ENCODE data around the gene C16orf86. TPM values are rescaled to one million over a fixed set of nuclear protein-coding genes. Genes with fewer than 3 reads are reported as not detected.

C16orf86 gene
- total and polyA plus RNA-seq, 12 donors, result 0.57 to 17.9 (median 8.0) TPM

- TF ChIP-seq, protein P1, sequence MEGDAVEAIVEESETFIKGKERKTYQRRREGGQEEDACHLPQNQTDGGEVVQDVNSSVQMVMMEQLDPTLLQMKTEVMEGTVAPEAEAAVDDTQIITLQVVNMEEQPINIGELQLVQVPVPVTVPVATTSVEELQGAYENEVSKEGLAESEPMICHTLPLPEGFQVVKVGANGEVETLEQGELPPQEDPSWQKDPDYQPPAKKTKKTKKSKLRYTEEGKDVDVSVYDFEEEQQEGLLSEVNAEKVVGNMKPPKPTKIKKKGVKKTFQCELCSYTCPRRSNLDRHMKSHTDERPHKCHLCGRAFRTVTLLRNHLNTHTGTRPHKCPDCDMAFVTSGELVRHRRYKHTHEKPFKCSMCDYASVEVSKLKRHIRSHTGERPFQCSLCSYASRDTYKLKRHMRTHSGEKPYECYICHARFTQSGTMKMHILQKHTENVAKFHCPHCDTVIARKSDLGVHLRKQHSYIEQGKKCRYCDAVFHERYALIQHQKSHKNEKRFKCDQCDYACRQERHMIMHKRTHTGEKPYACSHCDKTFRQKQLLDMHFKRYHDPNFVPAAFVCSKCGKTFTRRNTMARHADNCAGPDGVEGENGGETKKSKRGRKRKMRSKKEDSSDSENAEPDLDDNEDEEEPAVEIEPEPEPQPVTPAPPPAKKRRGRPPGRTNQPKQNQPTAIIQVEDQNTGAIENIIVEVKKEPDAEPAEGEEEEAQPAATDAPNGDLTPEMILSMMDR (IDR thresholded peaks at IDR 0.05), result no peak
- TF ChIP-seq POLR2A (IDR thresholded peaks at IDR 0.05), result no peak
- H3K9me3 ChIP-seq (replicated peaks in 1 of 3), result no peaks in the 10 kb centered on the region
- no peak overlapping the region for H3K27ac ChIP-seq
- no peaks in the 10 kb centered on the region for H3K27me3 ChIP-seq
- no peaks in the 10 kb centered on the region for H3K36me3 ChIP-seq (replicated peaks in 1 of 2)
- 78 to 85% (median 82%) methylated on average over 2 of the region's 2 CpGs for WGBS, 4 donors
- DNase-seq, result no peak
- H3K4me1 ChIP-seq (replicated peaks in 1 of 2), result no peaks in the 10 kb centered on the region
- intact Hi-C loops (cut with DNase I), result no loop called here
- no peak overlapping the region for H3K4me3 ChIP-seq
Measured at GRCh38 chr16:67694611-67695010, 28.0 kb downstream of the C16orf86 start.

- Histone ChIP-seq H3K9me3 (replicated peaks in 1 of 3) (no peaks in the 10 kb centered on the region), H3K27me3 (no peaks in the 10 kb centered on the region), H3K4me1 (replicated peaks in 1 of 2) (no peaks in the 10 kb centered on the region), H3K36me3 (replicated peaks in 1 of 2) (no peaks in the 10 kb centered on the region), H3K4me3 (no peak overlapping the region), H3K27ac (no peak overlapping the region)
- 69 to 94% (median 86%) methylated on average over 4 of the region's 4 CpGs for WGBS, 4 donors
- no peak for TF ChIP-seq POLR2A (IDR thresholded peaks at IDR 0.05)
- TF ChIP-seq, protein P1 (IDR thresholded peaks at IDR 0.05), result no peak
- intact Hi-C loops (cut with DNase I), result no loop called here
- peak in 1 of 7 donors; percentile 20 for DNase-seq
Measured at GRCh38 chr16:67697422-67698185, 31.0 kb downstream of the C16orf86 start.

- H3K27ac ChIP-seq, result no peak overlapping the region
Measured at GRCh38 chr16:67699265-67699664, 32.7 kb downstream of the C16orf86 start.

DNA sequence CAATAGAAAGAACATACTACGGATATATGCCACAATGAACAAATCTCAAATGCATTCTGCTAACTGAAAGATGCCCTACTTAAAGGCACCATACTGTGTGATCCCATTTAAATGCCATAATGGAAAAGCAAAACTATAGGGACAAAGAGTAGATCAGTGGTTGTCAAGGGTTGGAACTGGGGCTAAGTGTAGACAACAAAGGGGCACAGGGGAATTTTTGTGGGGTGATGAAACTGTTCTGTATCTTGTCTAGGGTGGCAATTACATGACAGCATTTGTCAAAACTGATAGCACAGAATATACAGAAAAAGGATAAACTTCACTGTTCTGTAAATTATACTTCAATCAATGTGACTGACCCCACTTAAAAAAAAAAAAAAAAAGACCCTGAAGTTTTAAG is 34.8 kb downstream of the C16orf86 start:
- DNase-seq, result no peak
- H3K36me3 ChIP-seq (replicated peaks in 1 of 2), result no peaks in the 10 kb centered on the region
- intact Hi-C loops (cut with DNase I), result no loop called here
- no peaks in the 10 kb centered on the region for H3K27me3 ChIP-seq
- TF ChIP-seq, protein P1 (IDR thresholded peaks at IDR 0.05), result no peak
- TF ChIP-seq POLR2A (IDR thresholded peaks at IDR 0.05), result no peak
- H3K4me3 ChIP-seq, result no peak overlapping the region
- H3K27ac ChIP-seq, result no peak overlapping the region
- 83 to 94% (median 89%) methylated on average over 1 of the region's 1 CpG for WGBS, 4 donors
- peaks cover 3 to 7% of the 10 kb centered on the region in 2 donors for H3K4me1 ChIP-seq (replicated peaks in 1 of 2)
- H3K9me3 ChIP-seq (replicated peaks in 1 of 3), result no peaks in the 10 kb centered on the region

More at GRCh38 chr16:67699265-67699664, 32.7 kb downstream of the C16orf86 start:
- 94 to 98% (median 96%) methylated on average over 7 of the region's 7 CpGs for WGBS, 4 donors
- Histone ChIP-seq H3K4me3 (no peak overlapping the region), H3K27me3 (no peaks in the 10 kb centered on the region), H3K36me3 (replicated peaks in 1 of 2) (no peaks in the 10 kb centered on the region), H3K4me1 (replicated peaks in 1 of 2) (peaks cover 0 to 1% of the 10 kb centered on the region in 2 donors), H3K9me3 (replicated peaks in 1 of 3) (no peaks in the 10 kb centered on the region)
- no peak for DNase-seq
- TF ChIP-seq, protein P1 (IDR thresholded peaks at IDR 0.05), result no peak
- TF ChIP-seq POLR2A (IDR thresholded peaks at IDR 0.05), result no peak
- intact Hi-C loops (cut with DNase I), result no loop called here

All from adrenal gland (tissue), 12 donors.